Stomach (tissue), 9 donors: ENCODE measurements around the gene GPR22. TPM values are rescaled to one million over a fixed set of nuclear protein-coding genes. Genes with fewer than 3 reads are reported as not detected.

Experiments used
- DNase-seq, 2 donors: peaks; one replicate each; pipeline versions ENCODE4 v3.0.0 to v3.0.0-alpha.2; 2013 to 2019
- H3K27ac ChIP-seq, 5 donors: fragments of 200-600 bp in 4 of 5; sonication (generic) in 4 of 5; one replicate each; pipeline ENCODE4 v1.5.1; 2013 to 2019; ENCODE audit warnings: mild to moderate bottlenecking in 1 of 5, moderate library complexity in 1 of 5
- H3K27me3 ChIP-seq, 3 donors: fragments of 200-600 bp; sonication (generic); one replicate each; pipeline ENCODE4 v1.5.1; 2017 to 2019; ENCODE audit warnings: mixed run types in 1 of 3
- H3K36me3 ChIP-seq, 4 donors: fragments of 200-600 bp; sonication (generic); 1 replicate in 3 of 4; 2 replicates in 1 of 4; pipeline ENCODE4 v1.5.1; 2016 to 2019
- H3K4me1 ChIP-seq, 4 donors: fragments of 200-600 bp; sonication (generic); one replicate each; pipeline ENCODE4 v1.5.1; 2016 to 2019
- H3K4me3 ChIP-seq, 4 donors: fragments of 200-600 bp; sonication (generic) in 3 of 4; one replicate each; pipeline ENCODE4 v1.5.1; 2016 to 2019; ENCODE audit warnings: mild to moderate bottlenecking in 1 of 4
- H3K9me3 ChIP-seq, 4 donors: fragments of 200-600 bp; sonication (generic); one replicate each; pipeline ENCODE4 v1.5.1; 2016 to 2019
- CTCF ChIP-seq, 7 experiments: fragments of 450-650 bp in 4 of 7; fragments of 200-600 bp in 3 of 7; sonication (generic) in 3 of 7; IDR thresholded peaks; one replicate each; pipeline ENCODE4 v1.5.1; 2016 to 2019; ENCODE audit warnings: antibody characterized with exemption in 7 of 7, control low read depth in 2 of 7, mild to moderate bottlenecking in 1 of 7
- EP300 ChIP-seq: sonication (generic); formaldehyde crosslinking; IDR thresholded peaks from one replicate; pipeline ENCODE4 v1.6.1; 2017; ENCODE audit warnings: antibody characterized with exemption
- POLR2A ChIP-seq, 4 donors: fragments of 450-650 bp; IDR thresholded peaks; one replicate each; pipeline ENCODE4 v1.6.1; 2016; ENCODE audit warnings: antibody characterized with exemption in 4 of 4, control low read depth in 2 of 4, mild to moderate bottlenecking in 1 of 4, moderate library complexity in 1 of 4
- POLR2AphosphoS5 ChIP-seq, 3 donors: sonication (generic); formaldehyde crosslinking; IDR thresholded peaks; one replicate each; pipeline ENCODE4 v1.6.1; 2016; ENCODE audit warnings: antibody characterized with exemption in 3 of 3
- WGBS, 5 donors: extraction: QIAGEN DNeasy Blood & Tissue Kit in 3 of 5; methylation state at CpG; one replicate each; pipeline versions ENCODE4 v1.1.5 to v1.1.7; 2013 to 2018; 5-methylcytosine and 5-hydroxymethylcytosine counted together
- intact Hi-C: fragments of 100-400 bp; cut with DNase I; formaldehyde crosslinking; loops from one replicate; pipeline ENCODE4 v1.15.1; 2023; ENCODE audit warnings: low total_unique reads
- polyA plus RNA-seq, 3 donors: library from polyadenylated mRNA; stranded (reverse); fragments of 200-250 nt; gene quantifications; one replicate each; pipeline ENCODE4 v1.2.3, GENCODE V29; 2013
- total RNA-seq, 5 donors: library from RNA; depleted of rRNA; stranded (reverse); fragments of >200 nt; gene quantifications; one replicate each; pipeline versions ENCODE4 v1.1.0 to v1.2.3, GENCODE V29; 2014 to 2016
- donor health status: healthy with polysubstance abuse.
- donor health status: Bipolar disorder and iron deficiency.
- donor health status: healthy.

The GPR22 gene
- total and polyA plus RNA-seq, 8 donors, result 0.05 to 1.5 TPM; not detected in 6

- Histone ChIP-seq H3K9me3 (no peaks in the 10 kb centered on the region), H3K27me3 (no peaks in the 10 kb centered on the region), H3K4me1 (peaks cover 0 to 6% (median 2%) of the 10 kb centered on the region in 4 donors), H3K27ac (no peak overlapping the region), H3K36me3 (no peaks in the 10 kb centered on the region), H3K4me3 (no peak overlapping the region)
- 78 to 87% (median 80%) methylated on average over 5 of the region's 5 CpGs for WGBS, 5 donors
- no peak for DNase-seq
- TF ChIP-seq CTCF (IDR thresholded peaks at IDR 0.05) (no peak), POLR2A (IDR thresholded peaks at IDR 0.05) (no peak), EP300 (no peak), POLR2AphosphoS5 (IDR thresholded peaks at IDR 0.05) (no peak)
- intact Hi-C loops, result no loop called here
Measured at GRCh38 chr7:107474104-107474521, 4.3 kb downstream of the GPR22 start.

- DNase-seq, result no peak
- WGBS, 5 donors, result 62 to 74% (median 71%) methylated on average over 2 of the region's 2 CpGs
- TF ChIP-seq POLR2A (IDR thresholded peaks at IDR 0.05) (no peak), EP300 (no peak), CTCF (IDR thresholded peaks at IDR 0.05) (no peak), POLR2AphosphoS5 (IDR thresholded peaks at IDR 0.05) (no peak)
- intact Hi-C loops, result no loop called here
- no peaks in the 10 kb centered on the region for H3K27me3 ChIP-seq
- H3K27ac ChIP-seq, result no peak overlapping the region
- no peaks in the 10 kb centered on the region for H3K36me3 ChIP-seq
- peaks cover 0 to 6% (median 2%) of the 10 kb centered on the region in 4 donors for H3K4me1 ChIP-seq
- H3K4me3 ChIP-seq, result no peak overlapping the region
- no peaks in the 10 kb centered on the region for H3K9me3 ChIP-seq
Measured at GRCh38 chr7:107479303-107479702, 9.4 kb downstream of the GPR22 start.

DNA sequence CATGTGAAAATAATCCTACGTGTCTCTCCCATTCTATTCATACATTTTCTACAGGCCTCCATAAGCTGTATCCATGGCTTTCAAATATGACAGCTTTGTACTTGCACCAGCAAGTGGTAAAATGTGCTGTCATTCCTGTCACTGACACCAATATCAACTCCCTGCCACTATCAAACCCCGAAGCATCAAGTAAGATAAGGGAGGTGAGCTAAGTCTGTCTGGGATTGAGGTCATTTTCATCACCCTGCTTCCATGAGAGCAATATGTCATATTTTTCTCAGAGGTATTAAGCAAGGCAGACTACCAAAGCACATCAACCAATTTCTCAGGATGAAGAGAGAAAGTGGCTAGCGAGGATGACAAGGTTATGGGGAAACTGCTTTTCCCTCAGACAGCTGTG is 11.1 kb downstream of the GPR22 start:
- intact Hi-C loops, result no loop called here
- H3K4me3 ChIP-seq, result no peak overlapping the region
- H3K4me1 ChIP-seq, result peaks cover 0 to 6% (median 2%) of the 10 kb centered on the region in 4 donors
- H3K27me3 ChIP-seq, result no peaks in the 10 kb centered on the region
- WGBS, 5 donors, result 86 to 95% (median 89%) methylated on average over 3 of the region's 3 CpGs
- no peak for TF ChIP-seq POLR2A (IDR thresholded peaks at IDR 0.05)
- no peak for DNase-seq
- no peaks in the 10 kb centered on the region for H3K36me3 ChIP-seq
- H3K27ac ChIP-seq, result no peak overlapping the region
- H3K9me3 ChIP-seq, result no peaks in the 10 kb centered on the region

DNA sequence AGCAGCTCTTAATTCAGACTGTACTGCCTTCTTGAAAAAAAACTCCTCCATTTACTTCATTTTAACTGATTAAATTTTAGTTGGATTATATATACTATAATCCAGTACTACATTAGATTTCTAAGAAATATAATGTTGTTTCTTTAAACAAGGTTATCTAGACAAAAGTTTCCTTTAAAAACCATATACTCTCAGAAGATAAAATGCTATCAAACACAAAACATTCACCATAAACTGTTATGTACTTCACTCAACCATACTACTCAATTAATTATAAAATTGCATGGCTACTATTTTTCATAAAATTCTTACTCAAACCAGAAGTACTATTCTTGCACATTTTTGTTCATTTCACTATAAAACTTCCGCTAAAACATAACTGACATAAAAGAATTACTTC is 12.7 kb downstream of the GPR22 start:
- Histone ChIP-seq H3K9me3 (no peaks in the 10 kb centered on the region), H3K4me1 (no peaks in the 10 kb centered on the region), H3K36me3 (no peaks in the 10 kb centered on the region), H3K27me3 (no peaks in the 10 kb centered on the region), H3K27ac (no peak overlapping the region), H3K4me3 (no peak overlapping the region)
- no peak for TF ChIP-seq EP300
- no peak for TF ChIP-seq POLR2AphosphoS5 (IDR thresholded peaks at IDR 0.05)
- TF ChIP-seq CTCF (IDR thresholded peaks at IDR 0.05), result no peak
- TF ChIP-seq POLR2A (IDR thresholded peaks at IDR 0.05), result no peak
- intact Hi-C loops, result no loop called here
- WGBS, 5 donors, result 94 to 100% (median 98%) methylated on average over 1 of the region's 1 CpG
- DNase-seq, result no peak

DNA sequence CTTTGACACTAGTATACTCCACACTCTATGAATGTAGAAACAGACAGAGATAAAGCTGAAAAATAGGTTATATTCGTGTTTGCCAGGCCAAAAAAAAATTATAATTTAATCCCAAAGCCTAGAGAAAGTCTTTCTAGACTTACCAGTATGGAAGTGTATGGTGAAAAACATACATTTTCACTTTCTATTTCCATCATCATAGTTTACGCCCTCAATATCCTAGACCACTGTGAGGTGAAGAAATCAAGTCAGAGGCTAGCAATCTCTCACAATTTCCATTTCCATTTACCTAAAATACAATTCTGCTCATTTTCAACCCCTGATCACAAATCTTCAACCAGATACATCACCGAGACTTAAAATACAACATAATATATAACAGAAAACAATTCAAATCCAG is 16.2 kb downstream of the GPR22 start:
- Histone ChIP-seq H3K36me3 (no peaks in the 10 kb centered on the region), H3K4me1 (no peaks in the 10 kb centered on the region), H3K27me3 (no peaks in the 10 kb centered on the region), H3K9me3 (no peaks in the 10 kb centered on the region), H3K4me3 (no peak overlapping the region), H3K27ac (no peak overlapping the region)
- DNase-seq, result no peak
- no peak for TF ChIP-seq CTCF (IDR thresholded peaks at IDR 0.05)
- no peak for TF ChIP-seq EP300
- TF ChIP-seq POLR2A (IDR thresholded peaks at IDR 0.05), result no peak
- no peak for TF ChIP-seq POLR2AphosphoS5 (IDR thresholded peaks at IDR 0.05)
- WGBS, 5 donors, result 80 to 90% (median 88%) methylated on average over 3 of the region's 3 CpGs
- intact Hi-C loops, result no loop called here
